DMS79 treated with DMSO at 0.1 percent for 48 hours (cell line): ENCODE data around the gene GPATCH1.

Source experiments
- DNase-seq: peaks from one replicate; lab custom pipeline; 2025; lab: John Stamatoyannopoulos, UW

The GPATCH1 gene

GRCh38 chr19:33063356-33063752 is 17.6 kb upstream of the GPATCH1 start:
- peak; percentile 37 for DNase-seq

GRCh38 chr19:33063753-33064457 is 17.1 kb upstream of the GPATCH1 start:
- DNase-seq: no peak

- DNase-seq: peak; percentile 30
Measured at GRCh38 chr19:33064458-33064791, 16.6 kb upstream of the GPATCH1 start.

GRCh38 chr19:33064792-33065550 is 16.0 kb upstream of the GPATCH1 start, which contains the start of gene RHPN2:
RHPN2 (minus strand) TSS chr19:33064888; CDS start chr19:33064852, 36 bp downstream.
- peak; percentile 45 for DNase-seq

- DNase-seq: no peak
Measured at GRCh38 chr19:33066543-33066942, 14.4 kb upstream of the GPATCH1 start.

GRCh38 chr19:33067121-33067520 is 13.9 kb upstream of the GPATCH1 start:
- no peak for DNase-seq

- DNase-seq: no peak
Measured at GRCh38 chr19:33071887-33072286, 9.1 kb upstream of the GPATCH1 start.

GRCh38 chr19:33075519-33075918 is 5.5 kb upstream of the GPATCH1 start:
- DNase-seq: no peak

GRCh38 chr19:33085570-33086128 is 4.7 kb downstream of the GPATCH1 start:
- DNase-seq: no peak

GRCh38 chr19:33086955-33087354 is 6.0 kb downstream of the GPATCH1 start:
- DNase-seq: no peak

GRCh38 chr19:33089010-33089409 is 8.0 kb downstream of the GPATCH1 start:
- no peak for DNase-seq

- no peak for DNase-seq
Measured at GRCh38 chr19:33090179-33090578, 9.2 kb downstream of the GPATCH1 start.

GRCh38 chr19:33093420-33094210 is 12.6 kb downstream of the GPATCH1 start:
- DNase-seq: no peak

- no peak for DNase-seq
Measured at GRCh38 chr19:33094436-33095067, 13.6 kb downstream of the GPATCH1 start.

GRCh38 chr19:33096005-33096404 is 15.0 kb downstream of the GPATCH1 start:
- no peak for DNase-seq

GRCh38 chr19:33098055-33098534 is 17.1 kb downstream of the GPATCH1 start:
- no peak for DNase-seq

- no peak for DNase-seq
Measured at GRCh38 chr19:33100894-33101644, 20.1 kb downstream of the GPATCH1 start.

- no peak for DNase-seq
Measured at GRCh38 chr19:33102893-33103292, 21.9 kb downstream of the GPATCH1 start.

GRCh38 chr19:33108161-33108560 is 27.2 kb downstream of the GPATCH1 start:
- DNase-seq: no peak

- no peak for DNase-seq
Measured at GRCh38 chr19:33110137-33110910, 29.3 kb downstream of the GPATCH1 start.
